Endothelial cell of umbilical vein (primary cell): ENCODE data around the gene GPR37L1.

Source experiments
- CTCF ChIP-seq, 2 donors: IDR thresholded peaks; 1 replicate in 1 of 2; 2 replicates in 1 of 2; pipeline ENCODE4 v1.5.1; 2011; ENCODE audit warnings: low read length in 2 of 2, mild to moderate bottlenecking in 2 of 2, moderate library complexity in 2 of 2, control low read depth in 1 of 2, inconsistent platforms in 1 of 2, low read depth in 1 of 2; ENCODE audit not compliant: insufficient read depth in 1 of 2; ENCODE audit errors: extremely low read depth in 1 of 2
- EZH2 ChIP-seq: IDR thresholded peaks from 2 replicates; pipeline ENCODE4 v1.6.1; 2012; ENCODE audit warnings: borderline replicate concordance, low read depth, mild to moderate bottlenecking, moderate library complexity, low read length, inconsistent platforms; ENCODE audit not compliant: severe bottlenecking
- POLR2A ChIP-seq: IDR thresholded peaks from 2 replicates; pipeline ENCODE4 v1.6.1; 2012; ENCODE audit warnings: low read depth, mild to moderate bottlenecking, control low read depth, low read length
- POLR2AphosphoS5 ChIP-seq: IDR thresholded peaks from 2 replicates; pipeline ENCODE4 v1.6.1; 2012; ENCODE audit warnings: low read depth, mild to moderate bottlenecking, control low read depth, low read length, moderate library complexity; ENCODE audit not compliant: insufficient read depth

- TF ChIP-seq POLR2A (no peak), EZH2 (no peak), CTCF (IDR thresholded peaks at IDR 0.05; ENCODE audit: extremely low read depth in 1 of 2, insufficient read depth in 1 of 2, low read depth in 1 of 2, low read length in 2 of 2) (no peak), POLR2AphosphoS5 (no peak)
Observed at GRCh38 chr1:202076050-202076511, 46.6 kb upstream of the GPR37L1 start.
